ENCODE results near the gene UBXN11.

UBXN11 gene

GRCh38 chr1:26290122-26290881 is 16.1 kb downstream of the UBXN11 start:
- TF ChIP-seq FOXM1 (IDR thresholded peaks at IDR 0.05; ENCODE audit: borderline replicate concordance, low read depth), result no peak
- TF ChIP-seq TCF12 (IDR thresholded peaks at IDR 0.05; ENCODE audit: low read depth), result no peak
- TF ChIP-seq ZBTB7A (IDR thresholded peaks at IDR 0.05; ENCODE audit: low read depth), result no peak
- TF ChIP-seq CREB1 (IDR thresholded peaks at IDR 0.05; ENCODE audit: low read depth), result no peak
- no peak for TF ChIP-seq CEBPB (IDR thresholded peaks at IDR 0.05)
- no peak for TF ChIP-seq TAF1 (IDR thresholded peaks at IDR 0.05; ENCODE audit: low read depth)
- no peak for TF ChIP-seq TEAD4 (IDR thresholded peaks at IDR 0.05)
- TF ChIP-seq USF1 (IDR thresholded peaks at IDR 0.05), result no peak
- TF ChIP-seq YY1 (IDR thresholded peaks at IDR 0.05; ENCODE audit: low read depth), result no peak

GRCh38 chr1:26289158-26290059 is 17.0 kb downstream of the UBXN11 start:
- TF ChIP-seq CREB1 (IDR thresholded peaks at IDR 0.05; ENCODE audit: low read depth) (no peak), TCF12 (IDR thresholded peaks at IDR 0.05; ENCODE audit: low read depth) (peak; percentile 77), ZBTB7A (IDR thresholded peaks at IDR 0.05; ENCODE audit: low read depth) (0 out of 2 replicates have a peak, but pooled peaks have one; percentile 49), MAX (IDR thresholded peaks at IDR 0.05) (peak; percentile 74), TEAD4 (IDR thresholded peaks at IDR 0.05) (peak; percentile 48), EGR1 (IDR thresholded peaks at IDR 0.05) (peak; percentile 79), TAF1 (IDR thresholded peaks at IDR 0.05; ENCODE audit: low read depth) (no peak), USF1 (IDR thresholded peaks at IDR 0.05) (peak; percentile 28; the same call in 1 of the 2 replicates), YY1 (IDR thresholded peaks at IDR 0.05; ENCODE audit: low read depth) (peak; percentile 57; the same call in 1 of the 2 replicates)

GRCh38 chr1:26288311-26288941 is 18.0 kb downstream of the UBXN11 start:
- TF ChIP-seq FOXM1 (IDR thresholded peaks at IDR 0.05; ENCODE audit: borderline replicate concordance, low read depth), result no peak
- TF ChIP-seq CEBPB (IDR thresholded peaks at IDR 0.05), result no peak
- TF ChIP-seq NFIC (IDR thresholded peaks at IDR 0.05), result no peak
- no peak for TF ChIP-seq EGR1 (IDR thresholded peaks at IDR 0.05)
- TF ChIP-seq EP300 (IDR thresholded peaks at IDR 0.05; ENCODE audit: borderline replicate concordance), result no peak
- no peak for TF ChIP-seq YY1 (IDR thresholded peaks at IDR 0.05; ENCODE audit: low read depth)
- TF ChIP-seq TAF1 (IDR thresholded peaks at IDR 0.05; ENCODE audit: low read depth), result no peak
- no peak for TF ChIP-seq REST (IDR thresholded peaks at IDR 0.05; ENCODE audit: low read depth)
- TF ChIP-seq MAX (IDR thresholded peaks at IDR 0.05), result no peak
- TF ChIP-seq TEAD4 (IDR thresholded peaks at IDR 0.05), result no peak
- TF ChIP-seq USF1 (IDR thresholded peaks at IDR 0.05), result no peak
- no peak for TF ChIP-seq TCF12 (IDR thresholded peaks at IDR 0.05; ENCODE audit: low read depth)
- no peak for TF ChIP-seq RAD21 (IDR thresholded peaks at IDR 0.05; ENCODE audit: low read depth)
- no peak for TF ChIP-seq ZBTB7A (IDR thresholded peaks at IDR 0.05; ENCODE audit: low read depth)
- TF ChIP-seq CREB1 (IDR thresholded peaks at IDR 0.05; ENCODE audit: low read depth), result no peak

GRCh38 chr1:26287811-26288210 is 18.6 kb downstream of the UBXN11 start:
- TF ChIP-seq CREB1 (IDR thresholded peaks at IDR 0.05; ENCODE audit: low read depth) (no peak), YY1 (IDR thresholded peaks at IDR 0.05; ENCODE audit: low read depth) (no peak), USF1 (IDR thresholded peaks at IDR 0.05) (no peak), EP300 (IDR thresholded peaks at IDR 0.05; ENCODE audit: borderline replicate concordance) (no peak), MAX (IDR thresholded peaks at IDR 0.05) (no peak), RAD21 (IDR thresholded peaks at IDR 0.05; ENCODE audit: low read depth) (no peak), NFIC (IDR thresholded peaks at IDR 0.05) (no peak), CEBPB (IDR thresholded peaks at IDR 0.05) (no peak), REST (IDR thresholded peaks at IDR 0.05; ENCODE audit: low read depth) (no peak), FOXM1 (IDR thresholded peaks at IDR 0.05; ENCODE audit: borderline replicate concordance, low read depth) (no peak), ZBTB7A (IDR thresholded peaks at IDR 0.05; ENCODE audit: low read depth) (no peak), TAF1 (IDR thresholded peaks at IDR 0.05; ENCODE audit: low read depth) (no peak)

All from Ishikawa (cell line).